Measurements from ENCODE around the gene ATF7IP2.
A peak's percentile ranks its signal among the peaks of the same experiment; 100 is the strongest.
"Not testable (repeated sequence)": the region's sequence is repeated elsewhere in the genome, so short reads cannot be mapped to it uniquely, and the experiment has no call there.

ATF7IP2 gene

GRCh38 chr16:10452208-10453158 lies 66.6 kb downstream of the ATF7IP2 start:
- not testable (repeated sequence) for DNase-seq (ENCODE audit: low spot score)

- DNase-seq (ENCODE audit: low spot score) = no peak
These were observed 67.3 kb downstream of the ATF7IP2 start for GRCh38 chr16:10453159-10453510.

GRCh38 chr16:10465821-10466220 lies 80.0 kb downstream of the ATF7IP2 start:
- no peak for DNase-seq (ENCODE audit: low spot score)

- no peak for DNase-seq (ENCODE audit: low spot score)
These were observed 80.5 kb downstream of the ATF7IP2 start for GRCh38 chr16:10466313-10466712.

- no peak for DNase-seq (ENCODE audit: low spot score)
These were observed 81.0 kb downstream of the ATF7IP2 start for GRCh38 chr16:10466861-10467260.

- not testable (repeated sequence) for DNase-seq (ENCODE audit: low spot score)
These were observed 90.8 kb downstream of the ATF7IP2 start for GRCh38 chr16:10476636-10477035.

GRCh38 chr16:10480151-10480550 lies 94.3 kb downstream of the ATF7IP2 start:
- DNase-seq (ENCODE audit: low spot score) = no peak

GRCh38 chr16:10485159-10485558 lies 99.3 kb downstream of the ATF7IP2 start:
- no peak for DNase-seq (ENCODE audit: low spot score)

GRCh38 chr16:10485698-10486382 lies 100.0 kb downstream of the ATF7IP2 start:
- DNase-seq (ENCODE audit: low spot score) = no peak

- DNase-seq (ENCODE audit: low spot score) = no peak
These were observed 104.3 kb downstream of the ATF7IP2 start for GRCh38 chr16:10490141-10490540.

GRCh38 chr16:10493276-10493675 lies 107.4 kb downstream of the ATF7IP2 start:
- no peak for DNase-seq (ENCODE audit: low spot score)

GRCh38 chr16:10494343-10495030 lies 108.6 kb downstream of the ATF7IP2 start:
- DNase-seq (ENCODE audit: low spot score) = no peak

GRCh38 chr16:10495031-10495345 lies 109.1 kb downstream of the ATF7IP2 start:
- no peak for DNase-seq (ENCODE audit: low spot score)

GRCh38 chr16:10497132-10498101 lies 111.6 kb downstream of the ATF7IP2 start:
- no peak for DNase-seq (ENCODE audit: low spot score)

GRCh38 chr16:10500582-10500981 lies 114.7 kb downstream of the ATF7IP2 start:
- DNase-seq (ENCODE audit: low spot score) = no peak

- no peak for DNase-seq (ENCODE audit: low spot score)
These were observed 115.3 kb downstream of the ATF7IP2 start for GRCh38 chr16:10501016-10501607.

GRCh38 chr16:10502776-10503175 lies 116.9 kb downstream of the ATF7IP2 start:
- no peak for DNase-seq (ENCODE audit: low spot score)

GRCh38 chr16:10504404-10504885 lies 118.6 kb downstream of the ATF7IP2 start:
- DNase-seq (ENCODE audit: low spot score) = no peak

- DNase-seq (ENCODE audit: low spot score) = not testable (repeated sequence)
These were observed 119.4 kb downstream of the ATF7IP2 start for GRCh38 chr16:10505286-10505685.

GRCh38 chr16:10509534-10510025 lies 123.7 kb downstream of the ATF7IP2 start:
- peak; percentile 65 for DNase-seq (ENCODE audit: low spot score)

GRCh38 chr16:10510279-10510678 lies 124.4 kb downstream of the ATF7IP2 start:
- no peak for DNase-seq (ENCODE audit: low spot score)

All from hepatic stellate cell (primary cell).